ENCODE data around the gene PRKACB. TPM values are rescaled to one million over a fixed set of nuclear protein-coding genes. Genes with fewer than 3 reads are reported as not detected.

PRKACB gene
- total RNA-seq, 1 donor from 2014 or later = 44.1 TPM

DNA sequence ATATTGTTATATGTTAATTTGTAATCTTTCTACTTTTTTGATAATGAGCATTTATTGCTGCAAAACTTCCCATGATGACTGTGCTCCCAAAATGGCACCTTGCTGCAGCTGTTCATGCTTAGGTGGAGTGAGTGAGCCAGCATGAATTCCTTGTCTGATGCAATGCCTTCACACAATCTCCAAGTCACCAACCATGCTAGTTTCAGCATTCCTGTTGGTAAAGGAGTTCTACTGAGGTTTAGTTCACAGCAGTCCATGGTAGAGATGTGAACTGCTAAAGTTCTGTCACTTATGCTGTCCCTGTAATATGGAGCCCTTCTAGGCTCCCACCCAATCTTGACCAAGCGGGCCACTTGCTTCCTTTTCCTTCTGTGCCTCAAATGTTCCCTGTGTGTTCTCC, 26.2 kb upstream of the PRKACB start:
- Mint-ChIP-seq H3K4me1 (peaks cover 9% of the 10 kb centered on the region), H3K27me3 (ENCODE audit: insufficient read depth, low read depth) (no peaks in the 10 kb centered on the region), H3K9me3 (no peaks in the 10 kb centered on the region), H3K36me3 (peaks cover 4% of the 10 kb centered on the region), H3K27ac (no peak overlapping the region), H3K4me3 (no peak overlapping the region)
- no peaks in the 10 kb centered on the region for H3K9me3 ChIP-seq (ENCODE audit: low read depth)
- no peaks in the 10 kb centered on the region for H3K36me3 ChIP-seq
- no peak for DNase-seq (ENCODE audit: low spot score)
- H3K9ac ChIP-seq = no peak overlapping the region
- H4K20me1 ChIP-seq (ENCODE audit: low read depth) = peaks cover 9% of the 10 kb centered on the region
- no peak overlapping the region for H3K27ac ChIP-seq
- no peak overlapping the region for H2AFZ ChIP-seq (replicated peaks)
- H3F3A ChIP-seq (ENCODE audit: low read depth) = peaks cover 4% of the 10 kb centered on the region
- TF ChIP-seq EZH2 (IDR thresholded peaks at IDR 0.05) = no peak
- TF ChIP-seq EZH2phosphoT487 (IDR thresholded peaks at IDR 0.05) = no peak
- TF ChIP-seq, protein P1, sequence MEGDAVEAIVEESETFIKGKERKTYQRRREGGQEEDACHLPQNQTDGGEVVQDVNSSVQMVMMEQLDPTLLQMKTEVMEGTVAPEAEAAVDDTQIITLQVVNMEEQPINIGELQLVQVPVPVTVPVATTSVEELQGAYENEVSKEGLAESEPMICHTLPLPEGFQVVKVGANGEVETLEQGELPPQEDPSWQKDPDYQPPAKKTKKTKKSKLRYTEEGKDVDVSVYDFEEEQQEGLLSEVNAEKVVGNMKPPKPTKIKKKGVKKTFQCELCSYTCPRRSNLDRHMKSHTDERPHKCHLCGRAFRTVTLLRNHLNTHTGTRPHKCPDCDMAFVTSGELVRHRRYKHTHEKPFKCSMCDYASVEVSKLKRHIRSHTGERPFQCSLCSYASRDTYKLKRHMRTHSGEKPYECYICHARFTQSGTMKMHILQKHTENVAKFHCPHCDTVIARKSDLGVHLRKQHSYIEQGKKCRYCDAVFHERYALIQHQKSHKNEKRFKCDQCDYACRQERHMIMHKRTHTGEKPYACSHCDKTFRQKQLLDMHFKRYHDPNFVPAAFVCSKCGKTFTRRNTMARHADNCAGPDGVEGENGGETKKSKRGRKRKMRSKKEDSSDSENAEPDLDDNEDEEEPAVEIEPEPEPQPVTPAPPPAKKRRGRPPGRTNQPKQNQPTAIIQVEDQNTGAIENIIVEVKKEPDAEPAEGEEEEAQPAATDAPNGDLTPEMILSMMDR (IDR thresholded peaks at IDR 0.05) = no peak
- peaks cover 6% of the 10 kb centered on the region for H3K4me1 ChIP-seq
- no peak overlapping the region for H3K4me2 ChIP-seq
- no peaks in the 10 kb centered on the region for H3K27me3 ChIP-seq
- no peak overlapping the region for H3K4me3 ChIP-seq
- H3K79me2 ChIP-seq (ENCODE audit: low read depth) = no peaks in the 10 kb centered on the region

DNA sequence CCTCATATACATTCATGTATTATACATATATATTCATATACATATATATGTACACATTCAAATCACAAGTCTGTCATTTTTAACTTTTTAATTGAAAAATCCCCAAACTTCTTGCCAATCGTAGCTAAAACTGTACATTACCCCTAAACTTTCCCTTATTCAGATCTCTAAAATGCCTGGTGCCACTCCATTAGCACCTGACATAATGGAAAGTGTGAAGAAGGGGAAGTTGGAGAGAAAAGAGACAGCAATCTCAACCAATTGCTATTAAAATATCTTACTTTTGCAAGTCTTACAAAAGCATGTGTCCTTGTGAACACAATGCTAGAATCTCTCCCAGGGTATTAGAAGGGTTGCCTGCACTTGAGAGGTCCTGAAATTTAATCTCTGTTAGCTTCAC, 22.7 kb upstream of the PRKACB start:
- Mint-ChIP-seq H3K9me3 (peaks cover 2% of the 10 kb centered on the region), H3K27me3 (ENCODE audit: insufficient read depth, low read depth) (no peaks in the 10 kb centered on the region), H3K36me3 (peaks cover 11% of the 10 kb centered on the region), H3K4me1 (peaks cover 9% of the 10 kb centered on the region), H3K4me3 (no peak overlapping the region), H3K27ac (no peak overlapping the region)
- Histone ChIP-seq H3K9ac (no peak overlapping the region), H3K27ac (no peak overlapping the region), H3K27me3 (no peaks in the 10 kb centered on the region), H3F3A (ENCODE audit: low read depth) (peaks cover 4% of the 10 kb centered on the region), H3K79me2 (ENCODE audit: low read depth) (no peaks in the 10 kb centered on the region), H4K20me1 (ENCODE audit: low read depth) (peaks cover 11% of the 10 kb centered on the region), H3K36me3 (no peaks in the 10 kb centered on the region), H2AFZ (replicated peaks) (no peak overlapping the region), H3K4me3 (no peak overlapping the region), H3K9me3 (ENCODE audit: low read depth) (no peaks in the 10 kb centered on the region), H3K4me1 (peaks cover 6% of the 10 kb centered on the region), H3K4me2 (no peak overlapping the region)
- DNase-seq (ENCODE audit: low spot score) = no peak
- TF ChIP-seq EZH2 (IDR thresholded peaks at IDR 0.05) (no peak), EZH2phosphoT487 (IDR thresholded peaks at IDR 0.05) (no peak)
- TF ChIP-seq, protein P1 (IDR thresholded peaks at IDR 0.05) = no peak

DNA sequence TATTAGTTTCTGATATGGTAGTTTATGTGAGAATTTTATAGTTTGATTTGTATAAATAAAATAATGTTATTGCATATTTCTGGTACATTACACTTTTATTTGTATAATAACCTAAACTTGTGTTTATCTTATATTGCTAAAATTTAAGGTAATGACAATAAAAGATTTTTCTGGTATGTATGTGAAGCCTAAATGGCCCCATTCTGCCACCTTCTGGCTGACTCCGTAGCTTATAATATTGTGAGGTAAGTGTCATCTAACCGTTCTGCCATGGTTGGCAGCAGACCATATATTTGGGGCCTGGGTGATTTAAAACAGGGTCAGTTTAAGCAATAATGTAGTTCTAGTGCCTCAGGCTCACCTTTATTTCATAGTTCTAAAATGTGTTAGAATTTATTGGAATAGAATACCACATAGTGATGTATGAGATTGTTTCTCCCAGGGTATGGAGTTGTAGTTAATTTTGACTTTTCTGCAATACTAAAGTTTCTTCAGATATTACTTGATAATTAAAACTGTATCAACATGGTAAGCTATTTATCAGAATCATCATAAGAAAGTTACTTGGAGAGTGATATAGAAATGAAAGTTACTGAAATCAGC, 21.2 kb upstream of the PRKACB start:
- Histone ChIP-seq H3K4me1 (peaks cover 6% of the 10 kb centered on the region), H3K4me3 (no peak overlapping the region), H3K27me3 (no peaks in the 10 kb centered on the region), H2AFZ (replicated peaks) (no peak overlapping the region), H3F3A (ENCODE audit: low read depth) (peaks cover 4% of the 10 kb centered on the region), H3K4me2 (no peak overlapping the region), H4K20me1 (ENCODE audit: low read depth) (peaks cover 11% of the 10 kb centered on the region), H3K27ac (no peak overlapping the region), H3K9ac (no peak overlapping the region), H3K9me3 (ENCODE audit: low read depth) (no peaks in the 10 kb centered on the region), H3K79me2 (ENCODE audit: low read depth) (no peaks in the 10 kb centered on the region), H3K36me3 (no peaks in the 10 kb centered on the region)
- DNase-seq (ENCODE audit: low spot score) = peak; percentile 56
- Mint-ChIP-seq H3K27ac (no peak overlapping the region), H3K4me1 (peaks cover 9% of the 10 kb centered on the region), H3K27me3 (ENCODE audit: insufficient read depth, low read depth) (no peaks in the 10 kb centered on the region), H3K9me3 (peaks cover 6% of the 10 kb centered on the region), H3K36me3 (peaks cover 12% of the 10 kb centered on the region), H3K4me3 (no peak overlapping the region)
- TF ChIP-seq, protein P1 (IDR thresholded peaks at IDR 0.05) = peak; percentile 69
- TF ChIP-seq EZH2 (IDR thresholded peaks at IDR 0.05) (no peak), EZH2phosphoT487 (IDR thresholded peaks at IDR 0.05) (no peak)
